Stimulated activated CD8-positive, alpha-beta memory T cell treated with anti-CD3 and anti-CD28 coated beads, Interleukin-2, amount 100 ng/mL, for 48 hours (primary cell): ENCODE results near the gene TBC1D14.
"Not testable (repeated sequence)": the region's sequence is repeated elsewhere in the genome, so short reads cannot be mapped to it uniquely, and the experiment has no call there.

Experiments
- DNase-seq, 2 donors: peaks; one replicate each; pipeline ENCODE4 v3.0.0-alpha.2; 2020; ENCODE audit warnings: low read depth in 2 of 2

The TBC1D14 gene

DNA sequence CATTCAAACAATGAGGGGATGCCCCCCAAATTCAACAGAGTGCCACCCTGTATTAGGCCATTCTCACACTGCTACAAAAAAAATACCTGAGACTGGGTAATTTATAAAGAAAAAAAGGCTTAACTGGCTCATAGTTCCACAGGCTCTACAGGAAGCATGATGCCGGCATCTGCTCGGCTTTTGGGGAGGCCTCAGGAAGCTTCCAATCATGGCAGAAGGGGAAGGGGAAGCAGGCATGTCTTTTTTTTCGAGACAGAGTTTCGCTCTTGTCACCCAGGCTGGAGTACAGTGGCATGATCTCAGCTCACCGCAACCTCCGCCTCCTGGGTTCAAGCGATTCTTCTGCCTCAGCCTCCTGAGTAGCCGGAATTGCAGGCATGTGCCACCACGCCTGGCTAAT lies 18.7 kb upstream of the TBC1D14 start:
- not testable (repeated sequence) for DNase-seq

DNA sequence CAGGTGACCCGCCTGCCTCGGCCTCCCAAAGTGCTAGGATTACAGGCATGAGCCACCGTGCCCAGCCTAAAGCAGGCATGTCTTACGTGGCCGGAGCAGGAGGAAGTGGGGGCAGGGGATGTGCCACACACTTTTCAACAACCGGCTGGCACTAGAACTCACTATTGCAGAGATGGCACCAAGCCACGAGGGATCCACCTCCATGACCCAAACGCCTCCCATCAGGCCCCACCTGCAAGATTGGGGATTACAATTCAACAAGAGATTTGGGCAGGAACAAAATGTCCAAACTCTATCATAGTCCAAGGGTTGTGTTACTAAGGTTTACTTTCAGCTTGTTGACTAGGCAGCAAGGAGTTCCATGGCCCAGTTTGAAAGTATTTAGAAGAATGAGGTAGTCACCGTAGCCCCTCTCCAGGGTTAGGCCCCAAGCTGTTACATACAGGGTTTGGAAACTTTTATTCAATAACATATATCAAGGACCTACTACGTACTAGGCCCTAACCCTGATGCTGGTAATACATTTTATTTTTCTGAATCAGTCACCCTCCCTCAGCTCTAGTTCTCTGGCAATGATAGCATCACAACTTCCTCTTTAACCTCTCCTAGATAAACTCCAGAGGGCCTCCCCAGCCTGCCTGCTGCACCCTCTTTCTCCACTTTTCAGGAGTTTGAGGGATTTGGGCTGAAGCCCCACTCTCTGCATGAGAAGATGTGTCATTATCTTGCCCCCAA lies 18.0 kb upstream of the TBC1D14 start:
- no peak for DNase-seq

DNA sequence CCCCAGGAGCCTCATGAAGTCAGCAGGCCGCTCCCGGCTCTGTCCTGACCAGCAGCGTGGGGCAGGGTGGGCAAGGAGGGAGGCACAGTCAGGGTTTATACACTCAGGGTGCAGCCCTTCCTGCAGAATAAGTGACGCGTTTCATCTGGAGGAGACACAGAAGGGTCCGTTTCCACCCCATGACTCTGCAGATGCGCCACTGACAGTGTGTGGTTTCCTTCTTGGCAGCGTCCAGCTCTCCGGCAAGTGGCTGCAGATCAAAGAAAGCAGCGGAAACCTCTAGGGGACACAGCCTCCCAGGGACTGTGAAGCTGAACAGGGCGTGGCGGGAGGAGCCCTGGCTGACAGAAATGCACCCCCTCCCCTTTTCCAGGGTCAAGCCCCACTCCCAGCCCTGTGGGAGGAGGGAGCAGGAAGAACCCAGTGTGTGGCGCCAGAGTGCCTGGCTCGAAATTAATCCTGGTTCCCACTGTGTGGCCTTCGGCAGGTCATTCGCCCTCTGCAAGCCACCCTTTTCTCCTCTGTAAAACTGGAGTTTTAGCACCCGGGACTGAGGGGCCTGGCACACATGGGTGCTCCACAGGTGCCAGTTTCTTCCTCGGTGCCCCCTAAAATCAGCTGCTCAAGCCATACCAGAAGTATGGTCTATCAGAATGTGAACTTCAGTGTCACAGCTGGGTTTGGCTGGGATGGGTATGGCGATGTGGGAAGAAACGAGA lies 17.3 kb upstream of the TBC1D14 start:
- DNase-seq, result no peak

DNA sequence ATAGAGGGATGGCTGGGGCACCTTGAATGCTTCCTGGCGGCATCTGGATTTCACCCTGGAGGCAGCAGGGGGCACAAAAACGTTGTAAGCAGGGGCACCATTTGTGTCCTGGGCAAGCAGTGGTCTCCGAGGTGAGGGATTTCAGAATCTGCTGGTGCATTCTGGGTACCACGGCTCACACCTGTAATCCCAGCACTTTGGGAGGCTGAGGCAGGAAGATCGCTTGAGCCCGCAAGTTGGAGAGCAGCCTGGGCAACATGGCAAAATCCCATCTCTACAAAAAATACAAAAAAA lies 16.8 kb upstream of the TBC1D14 start:
- no peak for DNase-seq

DNA sequence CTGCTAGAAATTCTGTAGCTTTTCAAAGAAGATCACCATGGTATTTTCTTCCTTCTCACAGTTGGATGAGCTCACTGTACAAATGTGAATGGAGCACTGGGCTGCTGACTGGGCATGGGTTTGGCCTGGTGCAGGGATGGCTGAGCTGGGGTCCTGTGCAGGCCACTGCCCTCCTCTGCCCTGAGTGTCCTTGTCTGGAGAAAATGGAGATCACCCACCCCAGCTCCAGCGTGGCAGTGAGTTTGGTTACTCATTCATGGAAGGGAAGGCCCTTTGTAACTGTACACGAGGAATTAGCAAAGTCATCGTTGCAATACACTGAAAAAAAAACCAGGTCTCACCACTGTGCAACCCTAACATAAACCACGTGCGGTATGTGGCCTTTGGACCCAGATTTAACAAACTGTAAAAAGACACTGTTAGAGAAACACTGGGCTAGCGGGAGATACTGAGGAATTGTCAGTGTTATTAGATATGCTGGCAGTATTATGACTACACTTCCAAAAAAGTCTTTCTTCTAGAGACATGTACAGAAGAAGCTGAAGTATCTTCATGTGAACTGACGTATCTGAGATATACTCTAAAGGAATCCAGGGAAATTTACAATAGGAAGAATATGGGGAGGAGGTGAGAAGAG lies 16.1 kb upstream of the TBC1D14 start:
- DNase-seq, result no peak

DNA sequence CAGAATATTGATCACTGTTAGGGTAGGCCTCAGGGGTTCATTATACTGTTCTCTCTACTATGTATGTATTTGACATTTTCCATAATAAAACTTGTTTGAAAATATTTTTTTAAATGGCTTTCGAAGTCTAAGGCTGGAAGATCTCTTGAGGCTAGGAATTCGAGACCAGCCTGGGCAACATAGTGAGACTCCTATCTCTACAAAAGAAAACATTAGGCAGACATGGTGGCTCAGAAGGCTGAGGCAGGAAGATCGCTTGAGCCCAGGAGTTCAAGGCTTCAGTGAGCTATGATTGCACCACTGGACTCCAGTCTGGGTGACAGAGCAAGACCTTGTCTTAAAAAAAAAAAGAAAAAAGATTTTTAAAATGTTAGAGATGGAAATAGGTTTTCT lies 15.5 kb upstream of the TBC1D14 start:
- DNase-seq, result no peak

DNA sequence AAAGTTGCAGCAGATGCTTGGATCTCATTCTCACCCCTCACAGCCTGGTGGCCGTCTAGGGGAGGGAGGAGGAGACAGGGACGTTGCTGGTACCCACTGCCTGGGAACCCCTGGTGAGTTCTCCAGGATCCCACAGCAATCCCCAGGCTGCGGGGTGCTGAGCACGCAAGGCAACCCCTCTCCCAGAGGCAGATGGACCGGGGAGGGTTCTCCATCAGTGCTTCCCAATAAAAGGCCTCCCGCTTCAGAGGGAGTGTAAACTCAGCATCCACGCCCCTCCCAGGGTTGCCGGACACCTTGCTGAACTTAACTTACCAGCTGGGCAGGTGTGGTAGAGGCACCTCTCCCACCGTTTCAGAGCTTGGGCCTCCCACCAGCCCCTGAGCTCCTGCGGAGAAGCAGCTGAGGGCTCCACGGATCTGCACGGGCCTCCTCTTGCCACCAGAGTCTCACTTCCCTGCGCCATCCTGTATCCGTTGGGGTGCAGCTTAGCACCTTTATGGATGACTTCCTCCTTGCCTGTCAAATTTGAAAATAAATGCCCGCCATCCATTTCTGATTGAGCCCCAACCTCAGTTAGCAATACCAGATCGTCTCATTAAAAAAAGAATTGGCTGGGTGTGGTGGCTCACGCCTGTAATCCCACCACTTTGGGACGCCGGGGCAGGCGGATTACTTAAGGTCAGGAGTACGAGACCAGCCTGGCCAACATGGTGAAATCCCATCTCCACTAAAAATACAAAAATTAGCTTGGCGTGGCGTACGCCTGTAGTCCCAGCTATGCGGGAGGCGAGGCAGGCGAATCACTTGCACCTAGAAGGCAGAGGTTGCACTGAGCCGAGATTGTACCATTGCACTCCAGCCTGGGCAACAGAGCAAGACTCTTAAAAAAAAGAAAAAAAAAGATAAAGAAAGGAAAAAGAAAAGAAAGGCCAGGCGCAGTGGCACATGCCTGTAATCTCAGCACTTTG lies 14.8 kb upstream of the TBC1D14 start:
- DNase-seq, result no peak

DNA sequence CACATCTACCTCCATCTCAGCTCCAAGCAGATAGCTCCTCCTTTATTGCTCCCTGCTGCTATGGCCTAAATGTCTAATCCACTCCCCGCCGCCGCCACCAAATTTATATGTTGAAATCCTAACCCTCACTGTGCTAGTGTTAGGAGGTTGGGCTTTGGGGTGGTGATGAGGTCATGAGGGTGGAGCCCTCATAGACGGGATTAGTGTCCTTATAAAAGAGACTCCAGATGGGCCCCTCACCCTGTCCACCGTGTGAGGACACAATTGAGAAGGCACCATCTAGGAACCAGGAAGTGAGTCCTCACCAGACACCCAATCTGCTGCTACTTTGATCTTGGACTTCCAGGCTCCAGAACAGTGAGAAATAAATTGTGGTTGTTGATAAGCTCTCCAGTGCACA lies 13.6 kb upstream of the TBC1D14 start:
- no peak for DNase-seq

DNA sequence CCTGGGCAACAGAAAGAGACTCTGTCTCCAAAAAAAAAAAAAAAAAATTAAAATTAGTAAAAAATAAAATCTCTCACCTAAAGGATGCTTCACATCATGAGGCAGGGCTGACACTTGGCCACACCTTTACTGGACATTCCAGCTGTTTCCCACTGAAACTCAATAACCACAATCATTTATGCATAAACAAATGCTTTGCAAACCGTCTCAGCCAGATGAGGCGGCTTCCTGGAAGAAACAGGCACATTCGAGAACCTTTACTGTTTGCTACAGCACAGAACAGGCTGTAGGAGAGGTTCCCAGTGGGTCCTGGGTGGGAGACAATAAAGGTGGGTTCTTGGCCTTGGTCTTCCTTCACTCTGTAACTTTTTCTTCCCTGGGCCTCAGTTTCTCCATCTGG lies 10.9 kb upstream of the TBC1D14 start:
- DNase-seq, result no peak

DNA sequence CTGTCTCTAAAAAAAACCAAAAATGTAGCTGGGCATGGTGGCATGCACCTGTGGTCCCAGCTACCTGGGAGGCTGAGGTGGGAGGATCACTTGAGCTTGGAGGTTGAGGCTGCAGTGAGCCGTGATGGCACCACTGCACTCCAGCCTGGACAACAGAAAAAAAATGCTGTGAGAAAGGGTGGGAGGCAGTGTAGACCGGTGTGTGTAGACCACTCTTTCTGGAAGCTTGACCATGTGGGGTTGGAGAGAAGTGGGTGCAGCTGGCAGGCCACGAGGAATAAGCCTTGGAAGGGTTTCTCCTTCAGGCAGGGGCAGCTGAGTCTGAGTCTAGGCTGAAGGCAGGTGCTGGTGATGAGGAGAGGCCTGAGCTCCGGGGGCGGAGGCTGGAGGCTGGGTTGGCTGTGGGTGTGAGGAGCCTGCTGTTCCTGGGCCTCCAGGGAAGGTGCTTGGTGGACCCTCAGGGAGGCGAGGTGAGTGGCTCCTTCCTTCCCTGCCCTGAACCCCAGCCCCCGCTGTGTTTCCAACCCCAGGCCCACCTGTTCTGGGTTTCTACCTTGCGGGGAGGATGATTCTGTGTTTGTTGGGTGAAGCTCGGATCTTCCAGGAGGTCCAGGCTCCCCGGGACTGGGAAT lies 9.3 kb upstream of the TBC1D14 start:
- DNase-seq, result no peak

DNA sequence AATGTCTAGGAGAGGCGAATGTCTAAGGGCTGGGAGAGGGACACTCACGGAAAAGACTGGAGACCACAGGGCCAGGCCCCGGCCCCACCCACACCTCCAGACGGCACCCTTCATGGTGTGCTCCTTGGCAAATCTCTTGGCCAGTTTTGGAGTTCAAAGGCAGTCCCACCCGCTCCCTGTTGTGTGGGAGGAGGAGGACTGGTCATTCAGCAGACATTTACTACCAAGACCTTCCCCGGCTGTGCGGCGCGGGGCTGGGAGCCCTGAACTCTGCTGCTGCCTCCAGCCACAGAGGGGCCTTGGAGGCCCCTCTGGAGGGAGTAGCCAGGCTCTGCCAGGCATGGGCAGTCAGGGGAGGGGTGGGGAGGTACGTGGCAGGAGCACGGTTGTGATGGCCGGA lies 8.7 kb upstream of the TBC1D14 start:
- DNase-seq, result no peak

DNA sequence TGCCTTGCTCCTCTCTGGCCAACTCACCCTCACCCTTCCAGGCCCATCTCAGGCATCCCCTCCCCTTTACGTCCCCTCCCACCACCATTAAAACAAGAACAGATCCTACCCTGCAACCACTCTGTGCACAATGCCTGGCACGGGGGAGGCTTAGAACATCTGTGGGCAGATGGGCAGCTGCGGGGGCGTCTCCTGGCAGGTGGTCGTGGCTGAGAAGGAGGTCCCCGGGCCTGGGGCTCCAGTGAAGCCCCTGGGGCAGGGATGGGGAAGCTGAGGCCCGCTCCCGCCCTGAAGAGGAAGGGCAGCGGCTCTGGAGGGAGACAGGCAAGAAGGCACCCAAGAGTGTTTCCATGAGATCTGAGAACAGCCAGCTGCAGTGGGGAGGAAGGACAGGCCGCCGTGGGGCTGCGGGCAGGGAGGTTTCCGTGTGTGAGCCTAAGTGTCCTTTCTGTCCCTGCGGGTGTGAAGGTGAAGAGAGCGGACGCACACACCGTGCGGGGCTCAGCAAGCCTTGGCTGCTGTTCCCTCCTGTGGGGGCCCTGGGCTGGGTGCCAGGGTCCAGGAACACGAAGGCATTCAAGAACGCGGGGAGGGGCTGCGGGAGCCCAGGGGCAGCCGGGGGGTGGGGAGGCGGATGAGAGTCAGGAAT lies 7.8 kb upstream of the TBC1D14 start:
- no peak for DNase-seq

DNA sequence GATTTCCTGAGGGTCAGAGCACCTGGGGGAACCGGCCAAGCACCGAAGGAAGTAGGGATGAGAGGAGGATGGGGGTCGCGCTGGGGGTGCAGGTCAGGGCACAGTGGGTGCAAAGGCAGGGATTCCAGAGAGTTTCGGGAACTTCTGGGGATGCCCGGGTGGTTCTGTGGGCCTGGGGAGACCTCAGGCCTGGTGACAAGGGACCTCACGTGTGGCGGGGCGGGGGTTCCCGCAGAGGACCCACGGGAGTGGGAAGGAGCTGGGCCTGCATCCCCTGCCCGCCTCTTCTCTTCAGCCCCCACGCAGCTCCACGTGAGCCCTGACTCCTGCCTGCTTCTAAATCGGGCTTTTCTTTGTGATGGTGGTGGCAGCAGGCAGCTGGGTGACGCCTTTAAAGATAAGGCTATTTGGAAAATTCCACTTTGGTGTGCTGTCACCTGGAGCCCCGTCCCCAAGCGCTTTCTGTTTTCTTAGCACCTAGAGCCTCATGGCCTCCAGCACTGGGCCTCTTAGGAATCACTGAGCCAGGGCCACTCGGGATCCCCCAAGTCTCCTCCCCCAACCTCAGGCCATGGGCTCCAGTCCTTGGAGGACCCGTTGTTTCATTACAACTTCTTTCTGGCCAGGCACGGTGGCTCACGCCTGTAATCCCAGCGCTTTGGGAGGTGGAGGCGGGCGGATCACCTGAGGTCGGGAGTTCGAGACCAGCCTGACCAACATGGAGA lies 7.1 kb upstream of the TBC1D14 start:
- DNase-seq, result no peak

DNA sequence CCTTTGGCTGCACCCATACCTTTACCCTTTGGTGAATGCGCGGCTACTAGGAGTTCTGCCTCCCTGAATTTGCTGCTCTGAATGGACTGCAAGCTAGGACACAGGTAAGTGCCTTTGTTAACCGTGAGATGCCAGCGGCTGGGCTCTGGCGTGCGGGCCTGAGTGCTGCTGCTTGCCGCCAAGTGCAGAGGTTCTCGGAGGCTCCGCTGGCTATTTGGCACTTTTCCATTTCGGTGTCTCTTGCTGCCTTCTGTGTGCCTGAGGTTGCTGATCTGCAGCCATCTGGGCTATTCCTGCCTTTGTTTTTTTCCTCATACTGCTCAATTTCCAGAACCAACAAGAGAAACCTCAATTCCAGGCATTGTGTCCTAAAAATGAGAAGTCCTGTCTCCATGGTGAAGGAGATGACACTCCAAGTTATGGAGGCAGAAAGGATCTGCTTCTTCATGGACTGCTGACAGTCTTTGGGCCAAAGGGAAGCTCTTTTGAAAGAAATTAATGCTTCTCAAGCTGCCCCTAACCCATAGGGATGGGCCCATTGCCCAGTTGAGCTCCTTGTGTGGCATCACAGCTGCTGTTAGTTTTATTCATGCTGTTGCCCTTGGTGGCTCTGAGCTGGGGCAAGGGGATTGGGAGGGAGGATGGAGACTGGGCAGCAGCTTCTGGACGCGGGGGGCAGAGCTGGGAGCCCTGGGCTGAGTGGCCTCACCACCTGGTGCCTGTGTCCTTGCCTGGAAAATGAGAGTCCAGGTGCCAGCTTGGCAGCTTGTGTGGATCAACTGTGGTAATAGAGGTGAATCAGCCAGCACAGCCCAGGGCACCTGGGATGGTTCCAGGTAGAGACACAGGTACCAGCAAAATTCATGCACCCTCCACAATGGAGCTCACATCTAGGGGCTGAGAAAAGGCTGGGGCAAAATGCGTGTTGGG lies 3.8 kb upstream of the TBC1D14 start:
- no peak for DNase-seq

DNA sequence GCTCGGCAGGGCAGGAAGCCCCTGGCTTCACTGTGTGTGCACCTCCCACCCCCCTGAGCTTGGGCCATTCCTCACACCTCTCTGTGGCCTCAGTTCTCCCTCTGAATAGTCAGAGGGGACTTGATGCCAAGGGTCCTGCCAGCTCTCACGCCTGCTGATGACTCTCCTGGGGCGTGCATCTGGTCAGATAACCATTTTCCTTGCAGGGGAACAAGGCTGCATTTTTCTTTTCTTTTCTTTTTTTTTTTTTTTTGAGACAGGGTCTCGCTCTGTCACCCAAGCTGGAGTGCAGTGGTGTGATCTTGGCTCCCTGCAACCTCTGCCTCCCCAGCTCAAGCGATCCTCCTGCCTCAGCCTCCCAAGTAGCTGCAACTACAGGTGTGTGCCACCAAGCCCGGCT lies 3.1 kb upstream of the TBC1D14 start:
- DNase-seq, result not testable (repeated sequence)

DNA sequence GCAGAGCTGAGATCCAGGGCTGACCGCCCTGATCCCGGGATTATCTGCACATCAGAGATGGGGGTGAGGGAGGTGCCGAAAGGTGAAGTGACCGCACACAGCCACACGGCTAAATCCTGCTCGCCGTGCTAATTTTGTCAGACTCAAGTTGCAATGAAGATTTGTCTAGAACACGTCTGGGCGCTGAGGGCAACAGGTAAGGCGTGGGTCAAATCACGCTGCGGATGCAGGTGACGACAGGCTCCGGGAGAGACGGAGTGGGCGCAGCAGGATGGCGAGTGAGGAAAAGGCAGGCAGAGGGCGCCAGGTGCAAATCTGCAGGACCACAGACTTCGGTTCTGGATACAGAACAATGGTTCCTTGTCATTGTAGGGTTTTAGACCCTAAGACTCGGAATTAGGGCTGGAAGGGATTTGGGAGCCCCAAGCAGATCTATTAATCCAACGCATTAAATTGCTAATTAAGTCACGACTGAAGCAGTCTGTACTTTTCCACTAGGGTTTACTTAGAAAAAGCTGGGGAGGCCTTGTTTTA lies 1.9 kb upstream of the TBC1D14 start:
- no peak for DNase-seq

DNA sequence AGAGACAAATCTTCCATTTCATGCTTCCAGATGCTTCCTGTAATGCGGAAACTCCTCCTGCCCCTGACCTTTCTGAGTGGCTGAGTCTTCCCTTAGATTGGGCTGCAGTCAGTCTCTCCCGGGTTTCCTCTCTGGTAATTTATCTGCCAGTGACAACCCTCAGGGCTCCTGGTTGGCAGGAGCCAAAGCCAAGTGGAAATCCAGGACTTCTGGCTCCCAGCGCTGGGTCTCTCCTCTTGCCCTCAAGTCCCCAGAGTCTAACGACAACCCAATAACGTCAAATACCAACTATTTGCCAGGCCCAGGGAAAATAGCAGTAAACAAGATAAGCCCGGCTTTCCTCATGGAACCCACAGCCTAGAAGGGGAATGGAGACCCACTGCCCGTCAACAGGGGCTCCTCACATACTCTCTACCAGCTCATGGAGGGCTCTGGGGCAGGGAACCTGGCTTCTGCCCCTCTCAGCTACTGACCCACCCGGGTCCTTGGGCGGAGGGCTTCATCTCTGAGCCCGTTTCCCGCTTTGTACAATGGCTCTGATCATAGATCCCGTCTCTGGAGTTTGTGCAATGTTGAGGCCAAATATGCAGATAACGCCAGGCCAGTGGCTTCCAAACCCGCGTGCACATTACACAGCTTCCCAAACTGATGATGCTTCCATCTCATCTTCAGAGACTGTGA lies 1.1 kb upstream of the TBC1D14 start:
- DNase-seq, result no peak

DNA sequence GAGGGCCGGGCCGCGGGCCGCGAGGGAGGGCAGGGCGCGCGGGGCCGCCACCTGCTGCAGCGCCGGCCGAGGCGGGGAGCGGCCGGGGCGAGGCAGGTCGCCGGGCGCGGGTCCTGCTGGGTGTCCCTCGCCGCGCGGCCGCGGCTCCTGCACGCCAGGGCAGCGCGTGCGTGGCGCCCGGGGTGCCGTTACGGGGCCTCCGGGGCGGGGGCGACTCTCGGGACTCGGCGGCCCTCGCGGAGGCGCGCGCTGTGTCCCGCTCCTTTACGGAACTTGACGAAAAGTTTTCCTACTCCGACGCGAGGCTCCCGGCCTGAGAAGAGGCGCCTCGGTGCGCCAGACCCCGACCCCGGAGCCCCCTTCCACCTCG lies 329 bp downstream of the TBC1D14 start:
- peak in 1 of 2 donors; percentile 27 for DNase-seq
